HG03280 (cell line): Measurements from ENCODE around the gene AIPL1.
"Not testable (repeated sequence)": the region's sequence is repeated elsewhere in the genome, so short reads cannot be mapped to it uniquely, and the experiment has no call there.

Source experiments
- ATAC-seq: cut with Tn5 transposase; IDR thresholded peaks from one replicate; pipeline ENCODE4 v1.9.1; 2021; ENCODE audit warnings: mild to moderate bottlenecking, moderate library complexity; ENCODE audit not compliant: unreplicated experiment

AIPL1 gene

GRCh38 chr17:6435051-6435450 lies at the start of gene AIPL1:
Gene AIPL1 (minus strand): TSS chr17:6435121. CDS start chr17:6435104, 17 bp downstream.
- no peak for ATAC-seq

DNA sequence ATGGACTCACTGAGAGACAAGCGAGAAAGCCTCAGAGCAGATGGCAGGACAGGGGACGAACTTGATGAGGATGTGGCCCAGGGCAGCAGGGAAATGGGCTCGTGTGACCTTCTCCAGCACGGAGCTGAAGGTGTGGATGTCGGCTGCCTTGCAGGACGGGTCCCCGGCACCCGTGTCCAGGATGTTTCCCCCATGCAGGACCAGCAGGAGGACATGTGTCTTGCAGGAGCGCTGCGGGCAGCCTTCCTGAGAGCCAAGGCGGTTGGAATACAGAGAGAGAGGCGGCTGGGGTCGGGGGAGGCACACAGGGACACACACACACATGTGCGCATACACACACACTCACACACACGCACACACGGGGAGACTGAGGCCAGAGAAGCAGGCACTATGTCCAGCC lies 48.6 kb upstream of the AIPL1 start:
- ATAC-seq: no peak

DNA sequence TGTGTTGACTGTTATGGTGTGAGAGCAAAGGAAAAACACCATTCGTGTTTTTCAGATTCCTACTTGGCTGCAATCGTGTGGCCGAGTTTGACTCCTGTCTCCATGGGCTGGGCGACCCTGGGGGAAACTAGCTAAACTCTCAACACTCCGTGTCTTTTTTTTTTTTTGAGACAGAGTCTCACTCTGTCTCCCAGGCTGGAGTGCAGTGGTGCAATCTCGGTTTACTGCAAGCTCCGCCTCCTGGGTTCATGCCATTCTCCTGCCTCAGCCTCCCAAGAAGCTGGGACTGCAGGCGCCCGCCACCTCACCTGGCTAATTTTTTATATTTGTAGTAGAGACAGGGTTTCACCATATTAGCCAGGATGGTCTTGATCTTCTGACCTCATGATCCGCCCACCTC lies 47.9 kb upstream of the AIPL1 start:
- ATAC-seq: not testable (repeated sequence)

GRCh38 chr17:6482105-6482455 lies 47.2 kb upstream of the AIPL1 start:
- no peak for ATAC-seq

GRCh38 chr17:6480303-6480675 lies 45.4 kb upstream of the AIPL1 start:
- no peak for ATAC-seq

GRCh38 chr17:6479622-6480302 lies 44.8 kb upstream of the AIPL1 start:
- ATAC-seq: no peak

DNA sequence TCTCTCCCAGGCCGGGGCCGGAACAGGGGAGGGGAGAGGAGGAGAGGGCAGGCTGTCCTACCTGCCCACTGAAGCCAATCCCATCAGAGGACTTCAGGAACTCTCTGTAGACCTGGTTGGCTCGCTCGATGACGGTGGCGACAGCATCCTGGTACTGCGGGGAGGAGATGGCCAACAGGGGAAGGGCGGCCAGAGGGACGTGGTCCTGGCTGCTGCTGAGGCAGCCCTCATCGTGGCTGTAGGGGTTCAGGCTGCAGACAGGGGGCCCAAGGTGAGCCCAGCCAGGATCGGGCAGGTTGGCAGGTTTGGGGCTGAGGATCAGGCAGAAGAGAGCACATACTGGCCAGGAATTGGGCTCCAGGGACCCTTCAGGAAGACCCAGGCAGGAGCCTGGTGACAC lies 43.6 kb upstream of the AIPL1 start:
- no peak for ATAC-seq

DNA sequence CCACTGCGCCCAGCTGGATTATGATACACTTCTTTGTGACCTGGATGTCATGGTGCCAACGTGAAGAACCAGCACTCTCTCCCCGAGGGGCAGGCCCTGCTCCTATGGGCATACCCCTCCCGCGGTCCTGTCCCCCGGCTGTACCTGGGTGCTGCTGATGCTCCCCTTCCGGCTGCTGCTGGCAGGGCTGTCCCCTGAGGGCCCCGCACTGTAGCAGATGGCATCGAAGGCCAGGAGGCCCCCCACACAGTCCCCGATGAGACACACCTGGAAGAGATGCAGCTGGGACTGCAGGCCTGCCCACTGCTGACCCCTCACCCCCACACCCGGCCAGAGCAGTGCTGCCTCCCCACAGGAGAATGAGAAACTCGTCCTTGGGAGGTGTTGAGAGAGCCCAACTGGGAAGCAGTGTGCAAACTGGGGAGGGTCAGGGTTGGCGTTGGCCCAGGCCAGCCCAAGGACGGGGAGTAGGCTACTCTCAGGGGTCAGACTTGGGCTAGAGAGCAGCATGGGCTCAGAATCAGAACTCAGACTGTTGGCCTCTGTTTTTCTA lies 43.0 kb upstream of the AIPL1 start:
- no peak for ATAC-seq

- no peak for ATAC-seq
Observed at GRCh38 chr17:6476810-6477179, 41.9 kb upstream of the AIPL1 start.

- no peak for ATAC-seq
Observed at GRCh38 chr17:6476076-6476809, 41.3 kb upstream of the AIPL1 start.

GRCh38 chr17:6475411-6475810 lies 40.5 kb upstream of the AIPL1 start:
- ATAC-seq: no peak

DNA sequence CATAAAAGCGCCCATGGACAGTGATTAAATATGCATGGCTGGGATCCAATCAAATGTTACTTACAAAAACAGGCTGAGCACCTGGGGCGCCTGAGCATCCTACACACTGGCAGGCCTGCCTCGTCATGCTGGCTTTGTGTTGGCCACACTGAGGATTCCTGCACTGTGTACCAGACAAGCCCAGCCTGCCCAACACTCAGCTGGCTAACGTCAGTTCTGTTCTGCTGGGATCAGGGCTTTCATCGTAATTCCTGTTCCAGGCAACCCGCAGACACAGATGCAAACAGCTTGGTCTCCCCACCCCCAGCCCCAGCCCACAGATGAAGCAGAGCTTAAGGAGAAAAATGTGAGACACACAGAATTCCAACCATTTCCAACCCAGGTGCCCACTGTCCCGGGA lies 40.0 kb upstream of the AIPL1 start:
- no peak for ATAC-seq

DNA sequence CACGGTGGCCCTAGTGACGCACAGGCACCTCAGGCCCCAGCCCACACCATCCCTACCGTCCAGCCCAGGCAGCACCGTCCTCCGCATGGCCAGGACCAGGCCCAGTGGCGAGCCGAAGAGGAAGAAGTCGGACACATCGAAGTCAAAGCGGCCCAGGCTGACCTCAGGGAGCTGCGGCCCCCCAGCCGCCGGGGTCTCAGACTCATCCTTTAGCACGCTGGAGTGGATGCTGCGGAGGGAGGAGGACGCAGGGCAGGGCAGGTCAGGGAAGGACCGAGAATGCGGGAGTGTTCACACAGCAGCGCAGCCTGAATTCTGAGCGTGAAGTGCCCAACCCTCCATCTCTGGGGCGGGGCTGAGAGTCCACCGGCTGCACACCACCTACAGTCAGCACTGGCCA lies 39.5 kb upstream of the AIPL1 start:
- no peak for ATAC-seq

DNA sequence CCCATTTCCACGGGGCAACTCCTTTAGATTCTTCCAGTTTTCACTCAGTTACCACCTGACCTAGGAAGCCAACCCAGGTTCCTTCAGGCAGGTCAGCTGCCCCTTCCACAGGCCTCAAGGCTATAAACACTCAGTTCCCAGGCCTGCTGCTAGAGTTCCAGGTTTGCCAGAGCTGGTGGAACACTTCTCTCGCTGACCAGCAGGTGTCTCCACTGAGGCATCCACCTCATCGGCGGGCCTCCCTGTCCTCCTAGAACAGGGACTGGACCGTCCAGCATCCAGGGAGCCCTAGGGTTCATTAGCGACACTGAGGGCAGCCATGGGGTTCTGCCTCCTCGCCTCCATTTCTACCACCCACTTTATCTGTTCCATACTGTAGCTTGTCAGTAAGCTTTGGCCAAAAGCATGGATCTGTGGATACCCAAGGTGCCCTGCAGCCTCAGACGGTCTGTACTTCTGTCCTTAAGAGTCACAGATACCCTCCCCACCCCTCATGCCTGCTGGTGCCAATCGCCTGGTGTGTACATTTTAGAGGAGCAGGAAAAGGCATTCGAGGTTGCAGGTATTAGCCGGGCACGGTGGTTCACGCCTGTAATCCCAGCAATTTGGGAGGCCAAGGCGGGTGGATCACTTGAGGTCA lies 38.3 kb upstream of the AIPL1 start:
- no peak for ATAC-seq

- no peak for ATAC-seq
Observed at GRCh38 chr17:6472517-6472916, 37.6 kb upstream of the AIPL1 start.

DNA sequence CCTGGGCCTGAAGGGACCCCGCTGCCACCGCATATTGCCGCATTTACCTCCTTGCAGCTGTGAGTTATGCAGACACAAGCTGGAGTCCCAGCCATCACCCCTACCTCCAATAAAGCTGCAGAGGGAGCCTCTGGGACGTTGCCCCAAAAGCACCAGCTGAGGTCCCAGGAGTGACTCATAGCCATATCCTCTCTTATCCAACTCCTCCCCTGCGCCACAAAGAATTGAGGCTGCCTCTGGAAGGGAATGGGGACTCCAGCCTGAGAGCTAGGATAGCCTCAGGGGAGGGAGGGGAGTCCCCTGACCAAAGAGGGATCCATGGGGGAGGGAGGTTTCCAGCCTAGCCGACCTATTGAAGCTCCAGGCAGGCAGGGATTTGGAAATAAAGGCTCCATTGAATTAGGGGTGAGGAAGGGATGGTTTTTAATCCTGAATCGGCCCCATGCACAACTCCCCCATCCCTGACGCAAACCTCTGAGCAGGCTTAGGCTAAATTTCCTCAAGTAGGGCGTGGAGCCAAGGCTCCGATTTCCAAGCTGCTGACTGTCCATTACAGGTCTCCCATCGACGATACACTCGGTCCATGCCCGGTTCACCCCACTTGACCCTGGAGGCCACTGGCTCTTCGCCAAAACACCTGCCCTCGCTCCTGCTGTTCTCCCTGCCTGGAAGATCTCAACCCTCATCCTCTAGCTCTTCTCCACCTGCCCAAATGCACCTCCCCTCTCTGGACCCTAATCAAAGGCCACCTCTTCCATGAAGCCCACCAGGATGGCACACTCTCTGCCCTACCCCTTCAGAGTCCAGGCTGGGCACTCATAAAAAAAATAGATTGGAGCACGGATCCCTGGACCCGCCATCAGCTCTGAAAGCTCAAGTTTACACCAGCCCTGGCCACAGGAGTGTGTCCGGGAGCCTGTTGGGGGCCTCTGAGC lies 36.9 kb upstream of the AIPL1 start:
- no peak for ATAC-seq

DNA sequence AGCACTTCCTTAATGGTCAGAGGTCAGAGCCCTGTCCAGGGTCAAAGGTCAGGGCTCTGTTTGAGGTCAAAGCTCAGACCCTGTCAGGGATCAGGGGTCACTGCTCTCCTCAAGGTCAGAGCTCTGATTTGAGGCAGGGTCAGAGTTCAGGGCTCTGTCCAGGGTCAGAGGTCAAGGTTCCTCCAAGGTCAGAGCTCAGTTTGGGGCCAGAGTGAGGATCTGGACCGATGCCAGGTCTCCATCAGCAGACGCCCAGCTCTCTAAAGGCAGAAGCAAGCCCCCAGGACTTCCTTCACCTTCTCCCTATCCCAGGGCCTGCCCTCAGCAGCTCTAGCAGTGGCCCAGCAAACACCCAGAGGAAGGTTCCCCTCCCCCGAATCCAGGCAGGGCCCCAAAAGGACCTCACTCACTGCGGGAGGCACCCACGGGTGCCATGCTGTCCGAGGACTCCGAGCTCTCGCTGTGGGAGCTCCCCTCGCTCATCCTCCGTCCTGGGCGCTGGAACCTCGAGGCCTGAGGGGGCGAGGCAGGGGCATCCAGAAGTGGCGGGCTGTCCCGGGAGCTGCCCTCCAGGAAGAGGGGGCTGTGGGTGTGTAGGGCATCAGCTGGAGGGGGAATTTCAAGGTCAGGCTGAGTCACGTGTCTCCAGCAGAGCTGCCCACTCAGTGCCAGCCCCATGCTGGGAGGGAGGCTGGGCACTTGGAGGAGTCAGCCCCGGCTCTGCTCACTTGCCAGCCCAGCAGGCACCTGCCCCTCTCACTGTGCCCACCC lies 36.0 kb upstream of the AIPL1 start:
- no peak for ATAC-seq

DNA sequence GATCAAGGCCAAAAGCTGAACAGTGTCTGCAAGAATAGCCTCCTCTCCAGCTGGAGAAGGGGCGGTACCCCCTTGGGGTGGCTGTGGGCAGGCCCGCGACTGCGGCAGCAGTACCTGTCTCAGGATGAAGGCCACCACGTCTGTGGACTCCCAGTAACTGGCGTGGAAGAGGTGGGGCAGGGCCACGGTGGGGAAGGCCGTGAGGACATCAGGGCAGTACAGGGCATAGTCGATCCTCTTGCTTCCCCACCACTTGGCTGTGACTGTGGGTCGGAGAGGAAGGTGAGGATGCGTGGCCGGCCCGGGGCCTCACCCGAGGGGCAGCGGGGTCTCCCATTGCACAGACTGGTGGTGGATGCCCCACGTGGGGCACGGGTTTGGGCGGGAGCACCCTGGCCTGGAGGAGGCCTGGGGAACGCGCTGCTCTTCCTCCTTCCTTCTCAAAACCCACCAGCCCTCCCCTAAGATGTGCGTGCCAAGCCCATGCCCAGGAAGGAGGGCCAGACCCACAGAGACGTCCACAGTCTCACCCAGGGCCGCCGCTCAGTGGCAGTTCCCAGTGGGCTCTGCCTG lies 35.3 kb upstream of the AIPL1 start:
- ATAC-seq: no peak

GRCh38 chr17:6468051-6468790 lies 33.3 kb upstream of the AIPL1 start:
- no peak for ATAC-seq
